Mammary epithelial cell (primary cell): ENCODE data around the gene TFEB.

Experiments used
- CTCF ChIP-seq, 2 donors: IDR thresholded peaks in 1 of 2; conservative IDR thresholded peaks in 1 of 2; 2 replicates each; pipeline ENCODE4 v1.5.1; 2011 to 2012; ENCODE audit warnings: inconsistent platforms in 2 of 2, low read length in 2 of 2, mild to moderate bottlenecking in 2 of 2, control low read depth in 1 of 2, low read depth in 1 of 2; ENCODE audit not compliant: insufficient read depth in 1 of 2; ENCODE audit errors: extremely low read depth in 1 of 2
- EZH2 ChIP-seq: IDR thresholded peaks from 2 replicates; pipeline ENCODE4 v1.6.1; 2012; ENCODE audit warnings: low read length, inconsistent platforms, borderline replicate concordance

- TF ChIP-seq EZH2, result no peak
- TF ChIP-seq CTCF (conservative IDR thresholded peaks at IDR 0.05 in 1 of 2, IDR thresholded peaks at IDR 0.05 in 1 of 2; ENCODE audit: extremely low read depth in 1 of 2, insufficient read depth in 1 of 2, low read depth in 1 of 2, low read length in 2 of 2), result no peak
Observed at GRCh38 chr6:41715795-41716515, 19.5 kb downstream of the TFEB start.
